ENCODE results near the gene PCNP.
"Not testable (repeated sequence)": the region's sequence is repeated elsewhere in the genome, so short reads cannot be mapped to it uniquely, and the experiment has no call there.

Gene PCNP

GRCh38 chr3:101561630-101562328 is 12.2 kb upstream of the PCNP start, which contains the start of gene TRMT10C:
TRMT10C (plus strand) TSS chr3:101561868; CDS start chr3:101564782, 2,914 bp downstream.
- peak; percentile 96 for FAIRE-seq

GRCh38 chr3:101567528-101568317 is 6.3 kb upstream of the PCNP start:
- DNase-seq (ENCODE audit: extremely low spot score, insufficient read length, low read depth) (no peak), FAIRE-seq (no peak)

More at GRCh38 chr3:101561630-101562328, 12.2 kb upstream of the PCNP start, which contains the start of gene TRMT10C:
- peak; percentile 88 for DNase-seq (ENCODE audit: extremely low spot score, insufficient read length, low read depth)

GRCh38 chr3:101571028-101571895 is 2.7 kb upstream of the PCNP start:
- FAIRE-seq (no peak), DNase-seq (ENCODE audit: extremely low spot score, insufficient read length, low read depth) (no peak)

GRCh38 chr3:101574388-101575112 is 570 bp downstream of the PCNP start:
- peak; percentile 61 for FAIRE-seq
- DNase-seq (ENCODE audit: extremely low spot score, insufficient read length, low read depth), result peak; percentile 15

GRCh38 chr3:101577286-101577685 is 3.3 kb downstream of the PCNP start:
- DNase-seq (ENCODE audit: extremely low spot score, insufficient read length, low read depth) (no peak), FAIRE-seq (peak; percentile 5)

GRCh38 chr3:101588616-101589015 is 14.6 kb downstream of the PCNP start:
- DNase-seq (ENCODE audit: extremely low spot score, insufficient read length, low read depth) (no peak), FAIRE-seq (no peak)

- no peak for DNase-seq (ENCODE audit: extremely low spot score, insufficient read length, low read depth)
- FAIRE-seq, result no peak
Observed at GRCh38 chr3:101591071-101591470, 17.1 kb downstream of the PCNP start.

- DNase-seq (ENCODE audit: extremely low spot score, insufficient read length, low read depth), result no peak
- FAIRE-seq, result no peak
Observed at GRCh38 chr3:101602731-101603130, 28.8 kb downstream of the PCNP start.

- FAIRE-seq, result no peak
- DNase-seq (ENCODE audit: extremely low spot score, insufficient read length, low read depth), result no peak
Observed at GRCh38 chr3:101603184-101603583, 29.2 kb downstream of the PCNP start.

GRCh38 chr3:101605398-101605797 is 31.4 kb downstream of the PCNP start:
- not testable (repeated sequence) for DNase-seq (ENCODE audit: extremely low spot score, insufficient read length, low read depth); FAIRE-seq

GRCh38 chr3:101611023-101611422 is 37.0 kb downstream of the PCNP start:
- DNase-seq (ENCODE audit: extremely low spot score, insufficient read length, low read depth) (peak; percentile 4), FAIRE-seq (peak; percentile 21)

GRCh38 chr3:101613014-101613413 is 39.0 kb downstream of the PCNP start:
- not testable (repeated sequence) for FAIRE-seq

GRCh38 chr3:101615525-101615924 is 41.5 kb downstream of the PCNP start:
- no peak for DNase-seq (ENCODE audit: extremely low spot score, insufficient read length, low read depth)
- FAIRE-seq, result no peak

More at GRCh38 chr3:101613014-101613413, 39.0 kb downstream of the PCNP start:
- not testable (repeated sequence) for DNase-seq (ENCODE audit: extremely low spot score, insufficient read length, low read depth)

GRCh38 chr3:101617478-101617877 is 43.5 kb downstream of the PCNP start:
- no peak for FAIRE-seq
- no peak for DNase-seq (ENCODE audit: extremely low spot score, insufficient read length, low read depth)

- no peak for FAIRE-seq
- no peak for DNase-seq (ENCODE audit: extremely low spot score, insufficient read length, low read depth)
Observed at GRCh38 chr3:101618726-101619125, 44.7 kb downstream of the PCNP start.

GRCh38 chr3:101619734-101620133 is 45.8 kb downstream of the PCNP start:
- FAIRE-seq (no peak), DNase-seq (ENCODE audit: extremely low spot score, insufficient read length, low read depth) (no peak)

- FAIRE-seq (no peak), DNase-seq (ENCODE audit: extremely low spot score, insufficient read length, low read depth) (no peak)
Observed at GRCh38 chr3:101623656-101624055, 49.7 kb downstream of the PCNP start.

- no peak for FAIRE-seq
- DNase-seq (ENCODE audit: extremely low spot score, insufficient read length, low read depth), result no peak
Observed at GRCh38 chr3:101624857-101625256, 50.9 kb downstream of the PCNP start.

- FAIRE-seq, result no peak
- DNase-seq (ENCODE audit: extremely low spot score, insufficient read length, low read depth), result no peak
Observed at GRCh38 chr3:101625879-101626278, 51.9 kb downstream of the PCNP start.

GRCh38 chr3:101629219-101629618 is 55.2 kb downstream of the PCNP start:
- FAIRE-seq, result no peak
- no peak for DNase-seq (ENCODE audit: extremely low spot score, insufficient read length, low read depth)

Data from GM18507 (cell line).